Neural progenitor cell (in vitro differentiated cells): ENCODE data around the gene BTBD9. TPM values are rescaled to one million over a fixed set of nuclear protein-coding genes. Genes with fewer than 3 reads are reported as not detected.

Experiments
- DNase-seq: peaks from one replicate; pipeline ENCODE4 v3.0.0-alpha.2; 2016; ENCODE audit warnings: low spot score
- H2AFZ ChIP-seq: fragments of 200-600 bp; sonication (generic); replicated peaks from 2 replicates; pipeline ENCODE4 v1.6.1; 2016; ENCODE audit warnings: antibody characterized with exemption
- H3F3A ChIP-seq: fragments of 200-600 bp; sonication (generic); 2 replicates; pipeline ENCODE4 v1.6.1; 2016; ENCODE audit warnings: antibody characterized with exemption, low read depth
- H3K27ac ChIP-seq: fragments of 200-600 bp; sonication (generic); 2 replicates; pipeline ENCODE4 v1.5.1; 2016; ENCODE audit warnings: mild to moderate bottlenecking
- H3K27me3 ChIP-seq: fragments of 200-600 bp; sonication (generic); 2 replicates; pipeline ENCODE4 v1.6.1; 2016; ENCODE audit warnings: mild to moderate bottlenecking, moderate library complexity
- H3K36me3 ChIP-seq: fragments of 200-600 bp; sonication (generic); 2 replicates; pipeline ENCODE4 v1.5.1; 2016
- H3K4me1 ChIP-seq: fragments of 200-600 bp; sonication (generic); 2 replicates; pipeline ENCODE4 v1.6.1; 2016; ENCODE audit warnings: mixed run types
- H3K4me2 ChIP-seq: fragments of 200-600 bp; sonication (generic); 2 replicates; pipeline ENCODE4 v1.6.1; 2016
- H3K4me3 ChIP-seq: fragments of 200-600 bp; sonication (generic); 2 replicates; pipeline ENCODE4 v1.5.1; 2016
- H3K79me2 ChIP-seq: fragments of 200-600 bp; sonication (generic); 2 replicates; pipeline ENCODE4 v1.6.1; 2016; ENCODE audit warnings: low read depth
- H3K9ac ChIP-seq: fragments of 200-600 bp; sonication (generic); 2 replicates; pipeline ENCODE4 v1.6.1; 2016
- H3K9me3 ChIP-seq: fragments of 200-600 bp; sonication (generic); 2 replicates; pipeline ENCODE4 v1.5.1; 2016; ENCODE audit warnings: low read depth
- H4K20me1 ChIP-seq: fragments of 200-600 bp; sonication (generic); 2 replicates; pipeline ENCODE4 v1.6.1; 2016; ENCODE audit warnings: low read depth
- H3K27ac Mint-ChIP-seq: 3 replicates; pipeline ENCODE4 v1.8.0; 2021; ENCODE audit warnings: mixed read lengths
- H3K27me3 Mint-ChIP-seq: 2 replicates; pipeline ENCODE4 v1.8.0; 2022; ENCODE audit warnings: low read depth, mild to moderate bottlenecking, inconsistent platforms, moderate library complexity, mixed read lengths; ENCODE audit not compliant: insufficient read depth
- H3K36me3 Mint-ChIP-seq: 3 replicates; pipeline ENCODE4 v1.8.0; 2021; ENCODE audit warnings: mixed read lengths
- H3K4me1 Mint-ChIP-seq: 3 replicates; pipeline ENCODE4 v1.8.0; 2021; ENCODE audit warnings: mixed read lengths
- H3K4me3 Mint-ChIP-seq: 3 replicates; pipeline ENCODE4 v1.8.0; 2021; ENCODE audit warnings: mild to moderate bottlenecking, moderate library complexity, mixed read lengths
- H3K9me3 Mint-ChIP-seq: 3 replicates; pipeline ENCODE4 v1.8.0; 2020; ENCODE audit warnings: mixed read lengths
- CTCF ChIP-seq: fragments of 200-600 bp; sonication (generic); IDR thresholded peaks from 2 replicates; pipeline ENCODE4 v1.5.1; 2017; ENCODE audit warnings: antibody characterized with exemption, mild to moderate bottlenecking
- EZH2 ChIP-seq: fragments of 200-600 bp; sonication (generic); IDR thresholded peaks from 2 replicates; pipeline ENCODE4 v1.6.1; 2017; ENCODE audit warnings: antibody characterized with exemption, mild to moderate bottlenecking, moderate library complexity
- EZH2phosphoT487 ChIP-seq: fragments of 200-600 bp; sonication (generic); IDR thresholded peaks from 2 replicates; pipeline ENCODE4 v1.6.1; 2017; ENCODE audit warnings: antibody characterized with exemption
- total RNA-seq: library from RNA; depleted of rRNA; stranded (reverse); fragments of >200 nt; gene quantifications from 2 replicates; pipeline ENCODE4 v1.2.3, GENCODE V29; 2015; ENCODE audit warnings: low replicate concordance

BTBD9 gene
- total RNA-seq, 1 donor from 2014 or later: 16.9 TPM

GRCh38 chr6:38591439-38591838 lies 48.3 kb downstream of the BTBD9 start:
- H3K27me3 ChIP-seq: no peaks in the 10 kb centered on the region
- H3K79me2 ChIP-seq: no peaks in the 10 kb centered on the region
- Mint-ChIP-seq H3K9me3 (no peaks in the 10 kb centered on the region), H3K4me3 (no peak overlapping the region), H3K4me1 (no peaks in the 10 kb centered on the region), H3K27me3 (no peaks in the 10 kb centered on the region), H3K36me3 (peaks cover 7% of the 10 kb centered on the region), H3K27ac (no peak overlapping the region)
- no peaks in the 10 kb centered on the region for H3K36me3 ChIP-seq
- H3K9me3 ChIP-seq: no peaks in the 10 kb centered on the region
- H4K20me1 ChIP-seq: no peaks in the 10 kb centered on the region
- no peak overlapping the region for H3K4me2 ChIP-seq
- H3F3A ChIP-seq: no peaks in the 10 kb centered on the region
- no peak overlapping the region for H3K4me3 ChIP-seq
- no peak for DNase-seq
- no peak overlapping the region for H3K27ac ChIP-seq
- no peaks in the 10 kb centered on the region for H3K4me1 ChIP-seq
- no peak overlapping the region for H3K9ac ChIP-seq
- no peak overlapping the region for H2AFZ ChIP-seq
- TF ChIP-seq CTCF (no peak), EZH2 (no peak), EZH2phosphoT487 (no peak)

- H3K9me3 ChIP-seq: no peaks in the 10 kb centered on the region
- H3K36me3 ChIP-seq: no peaks in the 10 kb centered on the region
- H3K4me2 ChIP-seq: no peak overlapping the region
- H3F3A ChIP-seq: no peaks in the 10 kb centered on the region
- H3K9me3 Mint-ChIP-seq: no peaks in the 10 kb centered on the region
- H4K20me1 ChIP-seq: no peaks in the 10 kb centered on the region
- H3K79me2 ChIP-seq: no peaks in the 10 kb centered on the region
- no peak overlapping the region for H2AFZ ChIP-seq
- H3K4me1 Mint-ChIP-seq: no peaks in the 10 kb centered on the region
- TF ChIP-seq EZH2 (no peak), EZH2phosphoT487 (no peak), CTCF (no peak)
- peaks cover 8% of the 10 kb centered on the region for H3K36me3 Mint-ChIP-seq
- H3K27ac ChIP-seq: no peak overlapping the region
- no peaks in the 10 kb centered on the region for H3K4me1 ChIP-seq
- DNase-seq: no peak
- H3K27me3 Mint-ChIP-seq: no peaks in the 10 kb centered on the region
- H3K27me3 ChIP-seq: no peaks in the 10 kb centered on the region
- H3K4me3 ChIP-seq: no peak overlapping the region
- no peak overlapping the region for H3K27ac Mint-ChIP-seq
- H3K4me3 Mint-ChIP-seq: no peak overlapping the region
- no peak overlapping the region for H3K9ac ChIP-seq
Observed at GRCh38 chr6:38589367-38589720, 50.4 kb downstream of the BTBD9 start.

GRCh38 chr6:38588631-38589366 lies 50.9 kb downstream of the BTBD9 start:
- Mint-ChIP-seq H3K27ac (no peak overlapping the region), H3K4me3 (no peak overlapping the region), H3K36me3 (peaks cover 8% of the 10 kb centered on the region), H3K9me3 (no peaks in the 10 kb centered on the region), H3K4me1 (no peaks in the 10 kb centered on the region), H3K27me3 (no peaks in the 10 kb centered on the region)
- Histone ChIP-seq H3K79me2 (no peaks in the 10 kb centered on the region), H3K4me2 (no peak overlapping the region), H3K9ac (no peak overlapping the region), H3K4me3 (no peak overlapping the region), H3K9me3 (no peaks in the 10 kb centered on the region), H3K4me1 (no peaks in the 10 kb centered on the region), H3K27ac (no peak overlapping the region), H2AFZ (no peak overlapping the region), H3K27me3 (no peaks in the 10 kb centered on the region), H3K36me3 (no peaks in the 10 kb centered on the region), H3F3A (no peaks in the 10 kb centered on the region), H4K20me1 (no peaks in the 10 kb centered on the region)
- no peak for TF ChIP-seq EZH2phosphoT487
- TF ChIP-seq CTCF: no peak
- DNase-seq: no peak
